GM12872 (cell line): Measurements from ENCODE around the gene ANKS4B.

Experiments used
- CTCF ChIP-seq: IDR thresholded peaks from 3 replicates; pipeline ENCODE4 v1.5.1; 2011; ENCODE audit warnings: low read depth, mild to moderate bottlenecking, low read length, moderate library complexity; ENCODE audit not compliant: insufficient read depth

Gene ANKS4B

GRCh38 chr16:21233045-21233520 lies 416 bp upstream of the ANKS4B start:
- no peak for TF ChIP-seq CTCF

GRCh38 chr16:21235199-21235585 lies 1.7 kb downstream of the ANKS4B start:
- TF ChIP-seq CTCF = no peak

GRCh38 chr16:21236831-21237230 lies 3.3 kb downstream of the ANKS4B start:
- TF ChIP-seq CTCF = no peak

GRCh38 chr16:21239646-21240045 lies 6.1 kb downstream of the ANKS4B start:
- no peak for TF ChIP-seq CTCF

- TF ChIP-seq CTCF = no peak
These were observed 9.3 kb downstream of the ANKS4B start for GRCh38 chr16:21242756-21243155.

- no peak for TF ChIP-seq CTCF
These were observed 11.2 kb downstream of the ANKS4B start for GRCh38 chr16:21244518-21245215.

GRCh38 chr16:21250072-21250923 lies 16.8 kb downstream of the ANKS4B start:
- no peak for TF ChIP-seq CTCF
